Measurements from ENCODE around the gene RNASEH1. TPM values are rescaled to one million over a fixed set of nuclear protein-coding genes. Genes with fewer than 3 reads are reported as not detected.

Gene RNASEH1
- total and polyA plus RNA-seq, 10 of the 15 experiments (the other 5 are each of a cell fraction or from before 2014, with no cell fraction given) = 18.2 to 68.5 (median 28.2) TPM

- TF ChIP-seq MAX (IDR thresholded peaks at IDR 0.05; ENCODE audit: low read depth, low read length) (no peak), WRNIP1 (IDR thresholded peaks at IDR 0.05; ENCODE audit: borderline replicate concordance, low read depth, low read length) (no peak), FOS (IDR thresholded peaks at IDR 0.05; ENCODE audit: borderline replicate concordance, extremely low read depth, insufficient read length) (no peak), TAF1 (IDR thresholded peaks at IDR 0.05; ENCODE audit: borderline replicate concordance, low read depth, low read length) (no peak), DPF2 (IDR thresholded peaks at IDR 0.05) (no peak; the same call in 1 of the 2 replicates), ZNF274 (IDR thresholded peaks at IDR 0.05; ENCODE audit: insufficient read depth, insufficient read length) (no peak), MYB (IDR thresholded peaks at IDR 0.05; ENCODE audit: borderline replicate concordance, low read depth, low read length) (no peak), NR2C2 (IDR thresholded peaks at IDR 0.05; ENCODE audit: borderline replicate concordance, control insufficient read depth, insufficient read length, low read depth) (no peak), ZBTB11 (CRISPR knock-in tag; IDR thresholded peaks at IDR 0.05) (no peak), HSF1 (IDR thresholded peaks at IDR 0.05; ENCODE audit: low read depth, low read length) (no peak), NKRF (conservative IDR thresholded peaks at IDR 0.05) (no peak), SMAD5 (IDR thresholded peaks at IDR 0.05; ENCODE audit: low read depth) (no peak), TARDBP (IDR thresholded peaks at IDR 0.05; ENCODE audit: borderline replicate concordance) (no peak), CUX1 (IDR thresholded peaks at IDR 0.05; ENCODE audit: insufficient replicate concordance, low read depth, low read length) (no peak), HCFC1 (IDR thresholded peaks at IDR 0.05; ENCODE audit: low read length) (0 out of 2 replicates have a peak, but pooled peaks have one; percentile 16)
Measured at GRCh38 chr2:3563521-3563976, 5.4 kb upstream of the RNASEH1 start (continued).
